ENCODE measurements around the gene RHOBTB1.
"Not testable (repeated sequence)": the region's sequence is repeated elsewhere in the genome, so short reads cannot be mapped to it uniquely, and the experiment has no call there.

The RHOBTB1 gene

GRCh38 chr10:60944058-60944909 is at the start of gene RHOBTB1:
RHOBTB1 (minus strand) TSS chr10:60944185; CDS start chr10:60911542, 32,643 bp downstream.
- DNase-seq, result peak; percentile 13

DNA sequence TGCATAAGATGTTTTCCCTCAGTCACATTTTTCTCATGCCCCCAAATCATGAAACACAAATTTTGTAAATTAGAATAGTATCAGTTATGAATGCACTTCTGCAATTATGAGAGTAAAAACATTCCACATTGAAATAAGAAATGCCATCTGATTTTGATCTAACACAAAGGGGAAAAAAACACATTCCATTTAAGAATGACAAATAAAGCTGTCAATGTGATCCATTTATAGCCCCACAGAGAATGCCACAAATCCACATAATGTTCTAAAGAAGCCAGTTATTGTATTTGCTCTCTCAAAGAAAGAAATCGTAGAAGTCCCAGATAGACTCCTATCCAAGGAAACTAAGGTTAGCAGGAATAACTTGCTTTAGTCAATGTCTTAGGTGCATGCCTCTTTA is 48.7 kb upstream of the RHOBTB1 start:
- no peak for DNase-seq

- DNase-seq, result no peak
These were observed 46.7 kb upstream of the RHOBTB1 start for GRCh38 chr10:60990663-60991062.

- no peak for DNase-seq
These were observed 45.5 kb upstream of the RHOBTB1 start for GRCh38 chr10:60989400-60989876.

GRCh38 chr10:60986791-60987190 is 42.8 kb upstream of the RHOBTB1 start:
- DNase-seq, result no peak

DNA sequence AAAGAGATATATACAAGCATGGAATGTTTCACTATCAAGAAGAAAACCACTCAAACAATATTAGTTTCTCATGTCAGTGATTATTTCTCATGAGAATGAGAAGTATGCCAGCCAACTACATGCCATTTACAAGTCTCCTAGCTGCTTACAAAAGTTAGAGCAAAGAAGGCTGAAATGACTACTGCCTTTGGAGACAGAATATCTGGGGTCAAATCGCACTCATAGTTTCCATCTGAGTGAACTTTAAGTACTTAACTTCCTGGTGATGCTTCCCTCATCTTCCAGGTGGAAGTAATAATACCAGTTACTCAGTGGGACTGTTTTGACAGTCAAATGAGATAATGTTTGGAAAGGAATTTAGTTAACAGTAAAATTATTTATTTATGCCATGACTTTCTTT is 42.0 kb upstream of the RHOBTB1 start:
- DNase-seq, result no peak

GRCh38 chr10:60980997-60981396 is 37.0 kb upstream of the RHOBTB1 start:
- no peak for DNase-seq

GRCh38 chr10:60979667-60980104 is 35.7 kb upstream of the RHOBTB1 start:
- DNase-seq, result no peak

- no peak for DNase-seq
These were observed 34.5 kb upstream of the RHOBTB1 start for GRCh38 chr10:60978287-60979115.

DNA sequence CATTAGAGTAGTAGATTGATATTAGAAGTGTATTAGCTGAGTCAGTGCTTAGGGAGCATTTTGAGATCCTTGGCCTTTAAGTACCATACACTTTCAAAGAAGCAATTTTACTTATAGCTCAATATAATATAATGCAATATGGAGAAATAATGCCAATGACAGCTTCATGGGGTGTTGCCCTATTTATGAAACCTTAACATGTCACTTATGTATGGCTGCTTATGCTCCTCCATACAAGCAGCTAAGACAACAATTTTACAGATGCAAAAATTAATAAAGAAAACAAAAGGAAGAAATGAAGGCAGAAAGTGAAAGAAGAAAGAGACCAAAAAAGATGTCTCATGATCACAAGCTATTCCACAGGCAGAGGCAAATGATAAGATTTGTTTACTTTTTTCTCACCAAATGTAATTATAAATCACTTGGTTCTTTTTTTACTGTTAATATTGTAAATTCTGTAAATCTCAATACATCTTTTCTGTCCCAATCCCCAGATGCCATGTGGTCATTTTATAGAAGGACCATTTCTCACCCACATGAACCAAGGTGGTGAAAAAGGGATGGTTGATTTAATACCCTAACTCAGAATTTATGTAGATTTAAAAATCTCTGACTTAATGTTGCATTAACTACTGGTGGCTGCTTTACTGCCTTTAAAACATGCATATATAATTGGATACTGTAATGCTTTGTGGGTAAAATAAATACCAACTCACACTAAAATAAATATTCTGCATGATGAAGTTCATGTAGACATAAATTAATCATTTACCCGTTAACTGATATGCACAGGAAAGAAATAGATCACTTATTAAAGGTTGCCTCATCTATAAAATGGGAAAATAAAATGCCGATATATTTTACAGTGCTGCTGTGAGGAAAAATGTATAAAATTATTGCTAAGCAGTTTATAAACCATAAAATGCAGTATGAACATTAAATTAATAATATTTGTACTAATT is 33.5 kb upstream of the RHOBTB1 start:
- DNase-seq, result no peak

DNA sequence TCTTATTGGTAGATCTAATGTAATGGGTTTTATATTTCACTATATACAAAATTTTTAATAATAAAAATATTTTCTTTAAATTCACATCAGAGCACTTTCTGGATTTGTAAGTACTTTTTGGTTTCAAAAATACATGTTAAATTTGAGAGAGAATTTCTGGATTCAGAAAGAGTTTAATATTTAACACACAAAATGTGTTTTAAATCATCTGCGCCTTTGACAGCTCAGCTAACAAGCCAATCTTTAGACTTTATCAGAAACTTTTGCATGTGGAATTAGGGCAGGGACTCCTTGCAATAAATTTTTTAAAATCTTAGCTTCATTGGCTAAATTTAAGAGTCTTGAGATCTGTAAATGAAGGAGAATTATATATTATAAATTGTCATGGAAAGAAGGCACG is 32.7 kb upstream of the RHOBTB1 start:
- no peak for DNase-seq

DNA sequence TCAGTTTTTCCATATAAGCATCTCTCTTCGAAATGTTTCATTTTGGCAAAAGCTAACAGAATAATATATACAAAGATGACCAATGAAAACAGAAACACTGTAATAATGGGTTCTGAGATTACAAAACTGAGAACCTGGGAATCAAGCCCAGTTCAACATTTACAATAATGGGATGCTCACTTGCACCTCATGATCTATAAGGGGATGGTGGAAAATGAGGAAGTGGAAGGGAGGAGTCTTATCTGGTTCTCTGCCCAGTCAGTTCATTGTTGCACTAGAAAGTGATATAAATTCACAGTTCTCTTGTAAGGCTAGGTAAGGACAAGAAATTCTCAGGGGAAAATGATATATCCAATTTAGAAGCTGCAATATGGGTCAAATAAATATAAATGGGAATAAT is 31.7 kb upstream of the RHOBTB1 start:
- no peak for DNase-seq

- DNase-seq, result no peak
These were observed 30.6 kb upstream of the RHOBTB1 start for GRCh38 chr10:60974463-60975149.

DNA sequence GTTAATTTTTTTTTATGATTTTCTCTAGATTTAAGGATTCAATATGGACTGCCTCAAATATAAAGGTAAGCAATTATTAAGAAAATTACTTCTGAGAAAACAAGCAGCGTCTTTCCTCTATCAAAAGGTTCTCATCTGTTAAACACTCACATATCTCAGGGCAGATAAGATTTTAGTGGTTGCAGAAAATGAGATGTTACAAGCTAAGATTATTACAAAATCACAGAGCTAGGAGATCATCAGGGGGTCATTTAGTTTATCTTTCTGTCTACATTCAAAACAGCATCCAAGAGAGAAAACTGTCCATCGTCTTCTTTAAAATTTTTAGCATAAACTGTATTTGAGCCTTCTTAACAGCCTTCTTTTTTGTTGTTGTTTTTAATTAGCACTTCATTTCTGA is 29.1 kb upstream of the RHOBTB1 start:
- no peak for DNase-seq

GRCh38 chr10:60972181-60972580 is 28.2 kb upstream of the RHOBTB1 start:
- not testable (repeated sequence) for DNase-seq

DNA sequence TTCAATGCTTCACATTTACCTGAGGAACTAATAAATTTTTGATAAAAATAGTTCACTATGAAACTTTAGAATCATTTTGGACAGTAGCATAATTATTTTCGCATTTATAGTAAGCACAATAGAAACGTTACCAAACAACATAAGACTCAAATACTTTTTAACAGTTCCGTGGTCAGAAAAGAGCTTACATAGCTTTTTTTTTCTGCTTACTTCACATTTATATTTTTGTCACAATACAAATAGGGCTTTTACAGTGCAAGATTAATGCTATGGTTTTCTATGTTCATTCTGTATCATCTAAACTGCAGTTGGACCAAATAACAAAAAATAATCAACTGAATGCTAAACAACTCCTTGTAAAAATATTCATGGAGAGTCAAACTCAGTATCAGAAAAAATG is 26.5 kb upstream of the RHOBTB1 start:
- no peak for DNase-seq

DNA sequence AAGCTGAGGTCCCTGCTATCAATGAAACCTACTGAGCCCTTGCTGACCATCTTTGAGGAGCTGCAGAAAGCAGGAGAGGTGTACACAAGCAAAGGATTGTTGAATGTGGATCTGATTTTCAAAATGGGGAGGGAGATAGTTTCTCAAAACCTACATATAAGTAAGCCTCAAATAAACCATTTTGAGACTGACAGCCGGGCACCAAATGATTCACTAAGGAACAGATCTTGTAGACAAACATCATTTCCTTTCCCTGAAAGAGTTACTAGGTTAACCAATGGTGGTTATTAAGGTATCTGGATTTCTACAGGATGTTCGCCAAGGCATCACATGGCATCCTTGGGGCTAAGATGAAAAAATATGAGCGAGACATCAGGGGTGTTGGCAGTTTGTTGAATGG is 24.5 kb upstream of the RHOBTB1 start:
- no peak for DNase-seq

DNA sequence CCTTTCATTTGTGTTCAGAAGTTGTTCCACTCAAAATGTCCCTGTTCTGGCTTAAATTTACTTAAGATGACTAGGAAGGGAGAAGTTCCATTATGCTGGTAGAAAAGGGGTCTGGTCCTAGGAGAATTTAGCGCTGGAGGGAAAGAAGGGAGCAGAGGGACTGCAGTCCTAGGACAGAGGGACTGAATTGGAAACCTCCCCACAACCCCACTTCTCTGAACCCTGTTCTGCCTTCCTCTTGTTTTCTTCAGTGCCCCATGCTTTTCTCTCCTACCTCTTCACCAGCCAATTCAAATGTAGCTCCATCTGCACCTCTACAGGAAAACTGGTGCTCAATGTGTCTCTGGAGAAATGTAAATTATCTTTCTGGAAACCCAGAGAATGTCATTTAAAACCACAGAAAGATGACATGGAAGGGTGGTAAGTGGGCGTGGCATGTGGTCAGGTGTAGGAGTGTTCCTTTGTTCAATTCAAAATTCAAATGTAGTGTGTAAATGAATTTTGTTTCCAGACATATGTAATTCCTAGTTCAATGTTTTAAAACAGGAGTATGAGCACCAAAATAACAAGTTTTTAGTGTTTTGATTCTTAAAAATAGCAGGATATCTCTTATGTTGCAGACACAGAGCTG is 24.0 kb upstream of the RHOBTB1 start:
- DNase-seq, result peak; percentile 3

DNA sequence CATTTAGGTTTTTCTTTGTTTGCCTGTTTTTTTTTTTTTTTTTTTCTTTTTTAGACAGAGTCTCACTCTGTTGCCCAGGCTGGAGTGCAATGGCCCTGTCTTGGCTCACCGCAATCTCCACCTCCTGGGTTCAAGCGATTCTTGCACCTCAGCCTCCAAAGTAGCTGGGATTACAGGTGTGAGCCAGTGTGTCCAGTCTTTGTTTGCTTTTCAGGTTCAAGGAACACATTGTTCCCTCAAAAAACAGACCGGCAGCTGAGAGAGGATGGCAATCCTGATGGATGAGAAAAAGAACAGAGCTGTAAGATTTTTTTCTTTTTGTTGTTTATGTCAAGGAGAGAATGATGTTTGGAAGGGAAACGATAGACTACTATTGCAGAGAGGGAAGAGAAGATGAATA is 23.3 kb upstream of the RHOBTB1 start:
- DNase-seq, result no peak

- no peak for DNase-seq
These were observed 21.7 kb upstream of the RHOBTB1 start for GRCh38 chr10:60965696-60966095.

Data from stimulated activated CD4-positive, alpha-beta T cell treated with anti-CD3 and anti-CD28 coated beads, Interleukin-4, amount 100 ng/mL, for 1 hour (primary cell).